Measurements from ENCODE around the gene TP53TG5. TPM values are rescaled to one million over a fixed set of nuclear protein-coding genes. Genes with fewer than 3 reads are reported as not detected.

The TP53TG5 gene
- polyA plus RNA-seq, 1 donor (not counting 4 experiments of a cell fraction or from before 2014, with no cell fraction given): not detected

- H3K27me3 ChIP-seq (ENCODE audit: control insufficient read depth, extremely low read depth, insufficient read depth, low read length): no peaks in the 10 kb centered on the region
- peaks cover 0 to 5% of the 10 kb centered on the region in 2 experiments for H3K36me3 ChIP-seq (ENCODE audit: control insufficient read depth in 2 of 2, extremely low read depth in 1 of 2, insufficient read depth in 2 of 2, low read length in 2 of 2)
- H3K79me2 ChIP-seq (ENCODE audit: control insufficient read depth, insufficient read depth, low read length): no peaks in the 10 kb centered on the region
- H3K9ac ChIP-seq (ENCODE audit: control insufficient read depth, extremely low read depth, insufficient read depth, low read length): peak overlapping the region; percentile 52
- peak overlapping the region; percentile 92 for H3K4me2 ChIP-seq (ENCODE audit: control insufficient read depth, extremely low read depth, insufficient read depth, low read depth, low read length)
- H4K20me1 ChIP-seq (ENCODE audit: control insufficient read depth, extremely low read depth, insufficient read depth, low read length): no peaks in the 10 kb centered on the region
- no peaks in the 10 kb centered on the region for H3K9me1 ChIP-seq (ENCODE audit: control insufficient read depth, extremely low read depth, insufficient read depth, low read length)
- peak overlapping the region in 2 of 3 experiments; percentile 70 to 73 for H3K4me3 ChIP-seq (ENCODE audit: control insufficient read depth in 2 of 3, extremely low read depth in 1 of 3, insufficient read depth in 2 of 3, low read depth in 1 of 3, low read length in 3 of 3)
- peak overlapping the region; percentile 92 for H2AFZ ChIP-seq (ENCODE audit: control insufficient read depth, low read length)
- peaks cover 5% of the 10 kb centered on the region for H3K4me1 ChIP-seq (ENCODE audit: control insufficient read depth, extremely low read depth, insufficient read depth, low read length)
- no peak overlapping the region for H3K27ac ChIP-seq (ENCODE audit: control insufficient read depth, insufficient read depth, low read length)
- no peak for DNase-seq (ENCODE audit: low read depth, low spot score)
- TF ChIP-seq EZH2 (IDR thresholded peaks at IDR 0.05; ENCODE audit: low read length) (no peak), CTCF (optimal IDR thresholded peaks at IDR 0.05 in 1 of 3, IDR thresholded peaks at IDR 0.05 in 1 of 3, conservative IDR thresholded peaks at IDR 0.05 in 1 of 3; ENCODE audit: extremely low read depth in 1 of 3, insufficient read depth in 2 of 3, low read length in 3 of 3) (no peak)
- dilution Hi-C loops (cut with MboI; ENCODE audit: extremely low pct_ligation_motif_present, low sequenced_read_pairs): no loop called here
- H3K9me3 ChIP-seq (ENCODE audit: control insufficient read depth, low read depth, low read length): no peaks in the 10 kb centered on the region
- no peak for FAIRE-seq
These were observed 5.3 kb downstream of the TP53TG5 start for GRCh38 chr20:45372646-45373352.

DNA sequence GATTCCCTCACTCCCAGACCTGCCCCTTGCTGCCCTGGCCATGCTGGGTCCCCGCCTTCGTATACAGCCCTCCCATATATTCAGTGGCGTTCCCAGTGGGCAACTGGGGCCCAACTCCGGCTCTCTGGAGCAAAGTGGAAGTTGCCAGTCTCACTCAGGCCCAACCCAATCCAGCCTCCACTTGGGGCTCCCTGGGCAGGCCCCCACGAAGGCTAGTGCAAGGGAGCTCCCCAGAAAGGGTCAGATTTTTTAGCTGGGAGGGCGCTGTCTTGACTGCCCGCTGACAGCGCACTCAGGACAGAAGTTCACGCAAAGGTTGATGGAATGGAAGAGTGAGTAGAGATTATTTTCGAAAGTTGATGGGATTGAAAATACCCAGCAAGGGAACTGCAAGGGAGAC is 5.9 kb downstream of the TP53TG5 start:
- TF ChIP-seq EZH2 (IDR thresholded peaks at IDR 0.05; ENCODE audit: low read length) (no peak), CTCF (optimal IDR thresholded peaks at IDR 0.05 in 1 of 3, IDR thresholded peaks at IDR 0.05 in 1 of 3, conservative IDR thresholded peaks at IDR 0.05 in 1 of 3; ENCODE audit: extremely low read depth in 1 of 3, insufficient read depth in 2 of 3, low read length in 3 of 3) (no peak)

More for the DNA sequence above, 5.9 kb downstream of the TP53TG5 start:
- Histone ChIP-seq H4K20me1 (ENCODE audit: control insufficient read depth, extremely low read depth, insufficient read depth, low read length) (no peaks in the 10 kb centered on the region), H3K9ac (ENCODE audit: control insufficient read depth, extremely low read depth, insufficient read depth, low read length) (no peak overlapping the region), H2AFZ (ENCODE audit: control insufficient read depth, low read length) (no peak overlapping the region), H3K4me1 (ENCODE audit: control insufficient read depth, extremely low read depth, insufficient read depth, low read length) (peaks cover 5% of the 10 kb centered on the region), H3K4me2 (ENCODE audit: control insufficient read depth, extremely low read depth, insufficient read depth, low read depth, low read length) (no peak overlapping the region), H3K4me3 (ENCODE audit: control insufficient read depth in 2 of 3, extremely low read depth in 1 of 3, insufficient read depth in 2 of 3, low read depth in 1 of 3, low read length in 3 of 3) (no peak overlapping the region), H3K27me3 (ENCODE audit: control insufficient read depth, extremely low read depth, insufficient read depth, low read length) (no peaks in the 10 kb centered on the region), H3K79me2 (ENCODE audit: control insufficient read depth, insufficient read depth, low read length) (no peaks in the 10 kb centered on the region), H3K36me3 (ENCODE audit: control insufficient read depth in 2 of 2, extremely low read depth in 1 of 2, insufficient read depth in 2 of 2, low read length in 2 of 2) (peaks cover 5 to 8% of the 10 kb centered on the region in 2 experiments), H3K9me3 (ENCODE audit: control insufficient read depth, low read depth, low read length) (no peaks in the 10 kb centered on the region), H3K9me1 (ENCODE audit: control insufficient read depth, extremely low read depth, insufficient read depth, low read length) (no peaks in the 10 kb centered on the region), H3K27ac (ENCODE audit: control insufficient read depth, insufficient read depth, low read length) (no peak overlapping the region)
- FAIRE-seq (no peak), DNase-seq (ENCODE audit: low read depth, low spot score) (no peak)
- dilution Hi-C loops (cut with MboI; ENCODE audit: extremely low pct_ligation_motif_present, low sequenced_read_pairs): no loop called here

Data from keratinocyte (primary cell).